ENCODE measurements around the gene NOTCH2NLA.

- TF ChIP-seq EP300 (IDR thresholded peaks at IDR 0.05) (peak in 1 of 2 donors; percentile 78), CTCF (IDR thresholded peaks at IDR 0.05) (peak in 1 of 5 experiments; percentile 31)
Observed at GRCh38 chr1:146228710-146229477, at the start of gene NOTCH2NLA.

Data from tibial nerve (tissue), 4 donors.